Measurements from ENCODE around the gene PURB.

GRCh38 chr7:44846816-44847508 lies 38.4 kb downstream of the PURB start:
- no peak for TF ChIP-seq CTCF (IDR thresholded peaks at IDR 0.05)
- no peak for TF ChIP-seq EP300 (IDR thresholded peaks at IDR 0.05)
- TF ChIP-seq POLR2AphosphoS5 (IDR thresholded peaks at IDR 0.05): no peak
- no peak for TF ChIP-seq POLR2A (IDR thresholded peaks at IDR 0.05)

All from sigmoid colon (tissue), 4 donors.